IPS-18c (cell line): ENCODE data around the gene BEGAIN.

ENCODE experiments used
- H3K4me3 ChIP-seq: 2 replicates; pipeline ENCODE4 v1.7.0; 2013; ENCODE audit warnings: low read depth, mild to moderate bottlenecking, low read length, moderate library complexity; ENCODE audit not compliant: insufficient read depth
- H3K9me3 ChIP-seq: one replicate; pipeline ENCODE4 v1.6.1; 2013; ENCODE audit warnings: mild to moderate bottlenecking, low read length, moderate library complexity; ENCODE audit not compliant: control insufficient read depth, insufficient read depth

Gene BEGAIN

GRCh38 chr14:100567009-100567876, 20.0 kb downstream of the BEGAIN start:
- H3K9me3 ChIP-seq = no peaks in the 10 kb centered on the region
- peak overlapping the region; percentile 59 for H3K4me3 ChIP-seq

- H3K9me3 ChIP-seq = no peaks in the 10 kb centered on the region
Measured at GRCh38 chr14:100566586-100566985, 20.6 kb downstream of the BEGAIN start.

GRCh38 chr14:100566119-100566518, 21.1 kb downstream of the BEGAIN start:
- Histone ChIP-seq H3K4me3 (no peak overlapping the region), H3K9me3 (no peaks in the 10 kb centered on the region)

More at GRCh38 chr14:100566586-100566985, 20.6 kb downstream of the BEGAIN start:
- H3K4me3 ChIP-seq = no peak overlapping the region

DNA sequence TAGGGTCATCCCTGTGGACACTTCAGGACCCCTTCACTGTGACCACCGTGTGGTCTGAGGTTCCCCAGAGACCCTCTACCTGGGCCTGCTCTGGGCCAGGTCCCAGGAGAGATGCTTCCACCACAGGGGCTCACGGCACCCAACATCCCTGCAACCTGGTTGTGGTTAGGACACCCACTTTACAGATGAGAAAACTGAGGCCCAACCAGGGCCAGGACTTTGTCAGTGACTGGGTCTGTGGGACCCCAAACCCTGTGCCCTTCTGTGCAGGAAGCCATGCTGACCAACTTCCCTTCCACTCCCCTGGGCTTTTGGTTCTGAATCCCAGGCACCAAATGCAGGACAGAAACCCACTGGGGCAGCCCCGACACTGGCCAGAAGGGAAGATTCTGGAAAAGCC, 21.6 kb downstream of the BEGAIN start:
- Histone ChIP-seq H3K4me3 (no peak overlapping the region), H3K9me3 (no peaks in the 10 kb centered on the region)

GRCh38 chr14:100564512-100564911, 22.7 kb downstream of the BEGAIN start:
- H3K9me3 ChIP-seq = no peaks in the 10 kb centered on the region
- no peak overlapping the region for H3K4me3 ChIP-seq

DNA sequence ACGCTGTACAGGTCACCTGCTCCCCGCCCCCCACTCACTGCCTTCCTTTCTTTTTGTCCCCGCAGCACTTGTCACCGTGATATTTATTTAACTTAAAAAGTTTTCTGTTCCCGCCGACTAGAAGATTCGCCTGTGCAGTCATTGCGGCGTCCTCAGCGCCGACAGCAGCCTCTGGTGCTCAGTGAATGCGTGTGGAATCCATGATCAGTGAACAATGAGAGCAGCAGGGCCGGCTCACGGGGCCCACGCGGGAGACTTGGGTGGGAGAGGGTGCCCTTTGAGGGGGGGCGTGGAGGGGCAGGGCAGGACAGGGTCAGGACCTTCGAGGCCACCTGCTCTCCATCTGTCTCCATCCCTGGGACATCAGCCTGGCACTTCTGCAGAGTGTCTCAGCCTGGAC, 24.5 kb downstream of the BEGAIN start:
- H3K4me3 ChIP-seq = no peak overlapping the region
- H3K9me3 ChIP-seq = no peaks in the 10 kb centered on the region

DNA sequence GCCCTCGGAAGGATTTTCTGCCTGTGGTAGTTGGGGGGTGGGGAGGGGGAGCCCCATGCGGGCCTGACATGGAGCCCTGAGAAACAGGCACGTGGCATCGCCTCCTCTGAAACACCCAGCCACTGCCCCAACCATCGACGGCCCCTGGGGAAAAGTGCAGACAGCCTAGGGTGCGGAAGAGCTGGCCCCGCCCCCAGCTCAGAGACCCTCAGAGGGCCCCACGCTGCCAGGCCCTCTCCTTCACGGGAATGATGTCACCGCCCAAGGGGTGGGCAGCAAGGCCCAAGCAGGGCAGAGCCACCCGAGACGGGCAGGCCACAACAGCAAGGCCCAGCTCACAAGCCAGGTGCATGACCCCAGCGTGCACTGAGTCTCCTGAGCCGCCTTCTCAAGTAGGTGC, 26.2 kb downstream of the BEGAIN start:
- H3K4me3 ChIP-seq = no peak overlapping the region

GRCh38 chr14:100560471-100560870, 26.7 kb downstream of the BEGAIN start:
- H3K9me3 ChIP-seq = no peaks in the 10 kb centered on the region
- H3K4me3 ChIP-seq = no peak overlapping the region

More for the DNA sequence above, 26.2 kb downstream of the BEGAIN start:
- H3K9me3 ChIP-seq = no peaks in the 10 kb centered on the region

GRCh38 chr14:100559455-100559854, 27.8 kb downstream of the BEGAIN start:
- H3K9me3 ChIP-seq = no peaks in the 10 kb centered on the region
- H3K4me3 ChIP-seq = no peak overlapping the region

DNA sequence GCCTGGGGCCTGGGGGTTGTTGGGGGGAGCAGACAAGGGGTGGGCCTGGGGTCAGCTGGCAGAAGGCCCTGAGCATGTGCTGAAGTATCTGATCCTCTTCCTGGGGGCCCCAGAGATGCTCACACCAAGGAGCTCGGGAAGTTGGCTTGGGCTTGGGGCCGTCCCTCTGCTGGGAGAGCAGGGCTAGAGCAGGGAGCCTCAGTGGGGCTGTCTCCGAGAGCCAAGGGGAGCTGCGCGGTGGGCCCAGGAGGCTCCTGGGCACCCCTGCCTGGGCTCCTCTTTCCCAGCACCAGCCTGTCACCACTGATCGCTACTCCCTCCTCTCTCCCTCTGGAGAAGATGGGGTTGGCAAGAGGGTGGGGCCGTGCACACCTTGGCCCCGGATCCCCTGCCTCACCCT, 28.3 kb downstream of the BEGAIN start:
- no peaks in the 10 kb centered on the region for H3K9me3 ChIP-seq
- no peak overlapping the region for H3K4me3 ChIP-seq

DNA sequence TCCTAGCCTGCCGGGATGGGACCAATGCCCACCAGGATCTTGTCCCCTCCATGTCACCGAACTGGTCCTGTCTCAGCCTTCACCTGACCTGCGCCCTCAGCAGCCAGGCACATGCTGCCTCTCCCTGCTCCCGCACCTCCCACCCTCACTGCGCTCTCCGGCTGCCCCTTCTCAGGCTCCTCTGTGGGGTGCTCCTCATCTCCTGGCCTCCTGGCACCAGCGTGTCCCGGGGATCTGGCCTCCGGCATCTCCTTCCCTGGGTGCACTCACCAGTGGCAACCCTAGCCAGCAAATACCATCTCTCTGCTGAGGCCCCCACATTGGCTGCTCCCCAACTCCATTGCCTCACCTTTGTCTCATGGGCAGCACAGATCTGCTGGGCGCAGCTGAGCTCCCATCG, 29.0 kb downstream of the BEGAIN start:
- Histone ChIP-seq H3K9me3 (no peaks in the 10 kb centered on the region), H3K4me3 (no peak overlapping the region)

- no peak overlapping the region for H3K4me3 ChIP-seq
- H3K9me3 ChIP-seq = no peaks in the 10 kb centered on the region
Measured at GRCh38 chr14:100557658-100558057, 29.6 kb downstream of the BEGAIN start.

- Histone ChIP-seq H3K4me3 (no peak overlapping the region), H3K9me3 (no peaks in the 10 kb centered on the region)
Measured at GRCh38 chr14:100556936-100557505, 30.2 kb downstream of the BEGAIN start.

GRCh38 chr14:100556140-100556475, 31.1 kb downstream of the BEGAIN start:
- no peak overlapping the region for H3K4me3 ChIP-seq
- no peaks in the 10 kb centered on the region for H3K9me3 ChIP-seq

GRCh38 chr14:100555436-100556139, 31.6 kb downstream of the BEGAIN start:
- no peak overlapping the region for H3K4me3 ChIP-seq
- H3K9me3 ChIP-seq = no peaks in the 10 kb centered on the region

- Histone ChIP-seq H3K9me3 (no peaks in the 10 kb centered on the region), H3K4me3 (no peak overlapping the region)
Measured at GRCh38 chr14:100554696-100555320, 32.4 kb downstream of the BEGAIN start.

DNA sequence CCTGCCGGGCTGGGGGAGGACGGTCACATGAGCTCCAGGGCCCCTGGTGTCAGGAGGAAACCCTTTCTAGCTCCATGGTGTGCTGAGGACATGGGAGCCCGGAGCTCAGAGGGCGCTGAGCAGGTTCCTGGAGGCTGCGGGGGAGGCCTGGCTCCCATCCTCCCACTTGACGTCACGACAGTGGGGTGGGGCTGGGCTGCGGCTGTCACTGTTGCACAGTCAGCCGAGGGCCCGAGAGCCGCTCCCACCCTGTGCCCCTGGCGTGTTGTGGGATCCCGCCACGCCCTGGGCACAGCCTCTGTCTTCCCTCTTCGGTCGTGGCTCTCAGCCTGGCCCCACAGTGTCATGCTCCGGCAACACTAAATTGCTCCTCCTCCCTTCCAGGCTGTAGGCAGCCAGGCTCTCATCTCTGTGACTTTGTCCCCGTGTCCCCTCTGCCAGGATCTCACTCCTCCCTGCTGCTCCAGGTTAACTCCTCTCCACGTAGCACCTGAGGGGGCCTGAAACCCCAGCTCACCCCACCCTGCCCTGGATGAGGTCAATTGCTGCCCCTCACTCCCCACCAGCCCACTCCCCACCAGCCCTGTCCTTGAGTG, 33.0 kb downstream of the BEGAIN start:
- Histone ChIP-seq H3K9me3 (no peaks in the 10 kb centered on the region), H3K4me3 (no peak overlapping the region)
